Measurements from ENCODE around the gene MEP1B.
"Not testable (repeated sequence)": the region's sequence is repeated elsewhere in the genome, so short reads cannot be mapped to it uniquely, and the experiment has no call there.

The MEP1B gene

GRCh38 chr18:32189790-32190189, at the start of gene MEP1B:
Gene MEP1B, plus strand, starts transcription at chr18:32190039. Its CDS starts 32 bp downstream, at chr18:32190071.
- ATAC-seq = no peak
- Mint-ChIP-seq H3K9me3 (peaks cover 4% of the 10 kb centered on the region), H3K4me1 (no peaks in the 10 kb centered on the region), H3K27me3 (peaks cover 8% of the 10 kb centered on the region), H3K4me3 (no peak within 1 kb of the TSS), H3K27ac (no peak within 1 kb of the TSS), H3K36me3 (ENCODE audit: low read depth) (no peaks in the 10 kb centered on the region)
- DNase-seq = no peak

GRCh38 chr18:32148185-32148870, 41.5 kb upstream of the MEP1B start:
- no peaks in the 10 kb centered on the region for H3K36me3 Mint-ChIP-seq (ENCODE audit: low read depth)
- H3K4me3 Mint-ChIP-seq = no peak overlapping the region
- no peak for ATAC-seq
- H3K4me1 Mint-ChIP-seq = peaks cover 6% of the 10 kb centered on the region
- DNase-seq = no peak
- H3K27ac Mint-ChIP-seq = no peak overlapping the region
- no peaks in the 10 kb centered on the region for H3K27me3 Mint-ChIP-seq
- H3K9me3 Mint-ChIP-seq = no peaks in the 10 kb centered on the region

- Mint-ChIP-seq H3K4me1 (peaks cover 7% of the 10 kb centered on the region), H3K27me3 (no peaks in the 10 kb centered on the region), H3K9me3 (no peaks in the 10 kb centered on the region), H3K4me3 (no peak overlapping the region), H3K27ac (no peak overlapping the region), H3K36me3 (ENCODE audit: low read depth) (no peaks in the 10 kb centered on the region)
- DNase-seq (no peak), ATAC-seq (peak; percentile 43)
These were observed 37.0 kb upstream of the MEP1B start for GRCh38 chr18:32152705-32153448.

GRCh38 chr18:32156855-32157254, 33.0 kb upstream of the MEP1B start:
- Mint-ChIP-seq H3K4me1 (peaks cover 10% of the 10 kb centered on the region), H3K27ac (no peak overlapping the region), H3K27me3 (peaks cover 2% of the 10 kb centered on the region), H3K4me3 (no peak overlapping the region), H3K36me3 (ENCODE audit: low read depth) (no peaks in the 10 kb centered on the region), H3K9me3 (no peaks in the 10 kb centered on the region)
- DNase-seq = no peak
- no peak for ATAC-seq

- no peaks in the 10 kb centered on the region for H3K9me3 Mint-ChIP-seq
- DNase-seq (no peak), ATAC-seq (no peak)
- peaks cover 10% of the 10 kb centered on the region for H3K4me1 Mint-ChIP-seq
- peak overlapping the region; percentile 57 for H3K4me3 Mint-ChIP-seq
- no peaks in the 10 kb centered on the region for H3K36me3 Mint-ChIP-seq (ENCODE audit: low read depth)
- H3K27ac Mint-ChIP-seq = no peak overlapping the region
- H3K27me3 Mint-ChIP-seq = peaks cover 2% of the 10 kb centered on the region
These were observed 32.3 kb upstream of the MEP1B start for GRCh38 chr18:32157580-32157979.

- DNase-seq (peak; percentile 66), ATAC-seq (peak; percentile 94)
- no peaks in the 10 kb centered on the region for H3K9me3 Mint-ChIP-seq
- no peaks in the 10 kb centered on the region for H3K36me3 Mint-ChIP-seq (ENCODE audit: low read depth)
- H3K4me3 Mint-ChIP-seq = peak overlapping the region; percentile 57
- H3K27me3 Mint-ChIP-seq = peaks cover 2% of the 10 kb centered on the region
- no peak overlapping the region for H3K27ac Mint-ChIP-seq
- peaks cover 5% of the 10 kb centered on the region for H3K4me1 Mint-ChIP-seq
These were observed 31.7 kb upstream of the MEP1B start for GRCh38 chr18:32158108-32158624.

- not testable (repeated sequence) for H3K36me3 Mint-ChIP-seq (ENCODE audit: low read depth); H3K9me3 Mint-ChIP-seq; H3K27ac Mint-ChIP-seq; ATAC-seq; H3K4me1 Mint-ChIP-seq; DNase-seq; H3K27me3 Mint-ChIP-seq
- H3K4me3 Mint-ChIP-seq = peak overlapping the region; percentile 57
These were observed 31.2 kb upstream of the MEP1B start for GRCh38 chr18:32158631-32159030.

GRCh38 chr18:32160547-32160946, 29.3 kb upstream of the MEP1B start:
- peaks cover 4% of the 10 kb centered on the region for H3K4me1 Mint-ChIP-seq

GRCh38 chr18:32167980-32168730, 21.7 kb upstream of the MEP1B start:
- Mint-ChIP-seq H3K9me3 (no peaks in the 10 kb centered on the region), H3K4me1 (no peaks in the 10 kb centered on the region), H3K4me3 (no peak overlapping the region), H3K27ac (no peak overlapping the region), H3K36me3 (ENCODE audit: low read depth) (no peaks in the 10 kb centered on the region), H3K27me3 (peaks cover 2% of the 10 kb centered on the region)
- DNase-seq = no peak
- no peak for ATAC-seq

More at GRCh38 chr18:32160547-32160946, 29.3 kb upstream of the MEP1B start:
- Mint-ChIP-seq H3K9me3 (no peaks in the 10 kb centered on the region), H3K27me3 (peaks cover 2% of the 10 kb centered on the region), H3K36me3 (ENCODE audit: low read depth) (no peaks in the 10 kb centered on the region), H3K4me3 (no peak overlapping the region), H3K27ac (no peak overlapping the region)
- ATAC-seq (no peak), DNase-seq (no peak)

GRCh38 chr18:32173654-32174053, 16.2 kb upstream of the MEP1B start:
- no peak for ATAC-seq
- Mint-ChIP-seq H3K27ac (no peak overlapping the region), H3K4me1 (no peaks in the 10 kb centered on the region), H3K36me3 (ENCODE audit: low read depth) (no peaks in the 10 kb centered on the region), H3K4me3 (no peak overlapping the region), H3K9me3 (no peaks in the 10 kb centered on the region), H3K27me3 (peaks cover 2% of the 10 kb centered on the region)
- no peak for DNase-seq

- H3K27me3 Mint-ChIP-seq = peaks cover 2% of the 10 kb centered on the region
- H3K4me3 Mint-ChIP-seq = no peak overlapping the region
- H3K27ac Mint-ChIP-seq = no peak overlapping the region
- no peaks in the 10 kb centered on the region for H3K36me3 Mint-ChIP-seq (ENCODE audit: low read depth)
- DNase-seq (no peak), ATAC-seq (no peak)
- no peaks in the 10 kb centered on the region for H3K9me3 Mint-ChIP-seq
- H3K4me1 Mint-ChIP-seq = no peaks in the 10 kb centered on the region
These were observed 15.1 kb upstream of the MEP1B start for GRCh38 chr18:32174719-32175118.

- ATAC-seq = no peak
- Mint-ChIP-seq H3K4me1 (no peaks in the 10 kb centered on the region), H3K27me3 (peaks cover 2% of the 10 kb centered on the region), H3K4me3 (no peak overlapping the region), H3K9me3 (no peaks in the 10 kb centered on the region), H3K27ac (no peak overlapping the region), H3K36me3 (ENCODE audit: low read depth) (no peaks in the 10 kb centered on the region)
- DNase-seq = no peak
These were observed 14.6 kb upstream of the MEP1B start for GRCh38 chr18:32175265-32175664.

GRCh38 chr18:32176745-32177144, 13.1 kb upstream of the MEP1B start:
- not testable (repeated sequence) for H3K9me3 Mint-ChIP-seq; DNase-seq; H3K4me3 Mint-ChIP-seq; ATAC-seq; H3K27me3 Mint-ChIP-seq; H3K27ac Mint-ChIP-seq; H3K36me3 Mint-ChIP-seq (ENCODE audit: low read depth); H3K4me1 Mint-ChIP-seq

- Mint-ChIP-seq H3K9me3 (no peaks in the 10 kb centered on the region), H3K4me3 (no peak overlapping the region)
- DNase-seq = no peak
These were observed 12.3 kb upstream of the MEP1B start for GRCh38 chr18:32177530-32177929.

More at GRCh38 chr18:32177530-32177929, 12.3 kb upstream of the MEP1B start:
- no peaks in the 10 kb centered on the region for H3K4me1 Mint-ChIP-seq
- H3K27me3 Mint-ChIP-seq = no peaks in the 10 kb centered on the region
- no peaks in the 10 kb centered on the region for H3K36me3 Mint-ChIP-seq (ENCODE audit: low read depth)
- no peak for ATAC-seq
- H3K27ac Mint-ChIP-seq = no peak overlapping the region

Measured in activated naive CD8-positive, alpha-beta T cell treated with anti-CD3 and anti-CD28 coated beads, Interleukin-2, amount 50 U/mL, for 24 hours (primary cell).